GM23338 (cell line): Measurements from ENCODE around the gene EEF2K. TPM values are rescaled to one million over a fixed set of nuclear protein-coding genes. Genes with fewer than 3 reads are reported as not detected.

Experiments
- ATAC-seq: fragments of 200-7000 bp; cut with Tn5 transposase; 3 replicates; pipeline ENCODE4 v1.9.1; 2020
- DNase-seq: peaks from one replicate; pipeline ENCODE4 v3.0.0-alpha.2; 2015; ENCODE audit warnings: low spot score
- H2AFZ ChIP-seq: fragments of 200-600 bp; sonication (generic); 2 replicates; pipeline ENCODE4 v1.8.0; 2016; ENCODE audit warnings: antibody characterized with exemption, mild to moderate bottlenecking, moderate library complexity
- H3F3A ChIP-seq: fragments of 200-600 bp; sonication (generic); replicated peaks from 2 replicates; pipeline ENCODE4 v1.8.0; 2017; ENCODE audit warnings: antibody characterized with exemption, mixed run types, low read depth
- H3K27ac ChIP-seq: fragments of 200-600 bp; sonication (generic); 2 replicates; pipeline ENCODE4 v1.6.1; 2016; ENCODE audit warnings: low read depth
- H3K27me3 ChIP-seq: fragments of 200-600 bp; sonication (generic); 2 replicates; pipeline ENCODE4 v1.8.0; 2016; ENCODE audit warnings: mild to moderate bottlenecking, mixed run types, moderate library complexity; ENCODE audit not compliant: insufficient read depth
- H3K36me3 ChIP-seq: fragments of 200-600 bp; sonication (generic); 2 replicates; pipeline ENCODE4 v1.8.0; 2016; ENCODE audit warnings: mild to moderate bottlenecking; ENCODE audit not compliant: insufficient read depth
- H3K4me1 ChIP-seq: fragments of 200-600 bp; sonication (generic); 2 replicates; pipeline ENCODE4 v1.8.0; 2016; ENCODE audit warnings: mild to moderate bottlenecking, moderate library complexity; ENCODE audit not compliant: insufficient read depth
- H3K4me2 ChIP-seq: fragments of 200-600 bp; sonication (generic); 2 replicates; pipeline ENCODE4 v1.7.1; 2017; ENCODE audit warnings: mixed run types
- H3K4me3 ChIP-seq: fragments of 200-600 bp; sonication (generic); 2 replicates; pipeline ENCODE4 v1.6.1; 2016; ENCODE audit warnings: mixed run types
- H3K79me2 ChIP-seq: fragments of 200-600 bp; sonication (generic); replicated peaks from 2 replicates; pipeline ENCODE4 v1.8.0; 2017; ENCODE audit warnings: mild to moderate bottlenecking; ENCODE audit not compliant: insufficient read depth
- H3K9me2 ChIP-seq: fragments of 200-600 bp; sonication (generic); 2 replicates; pipeline ENCODE4 v1.8.0; 2017; ENCODE audit not compliant: insufficient read depth
- H4K20me1 ChIP-seq: fragments of 200-600 bp; sonication (generic); replicated peaks from 2 replicates; pipeline ENCODE4 v1.8.0; 2017; ENCODE audit warnings: mild to moderate bottlenecking; ENCODE audit not compliant: insufficient read depth
- H3K27ac Mint-ChIP-seq: 2 replicates; pipeline ENCODE4 v1.8.0; 2020; ENCODE audit warnings: inconsistent platforms, mild to moderate bottlenecking, moderate library complexity, mixed read lengths
- H3K27me3 Mint-ChIP-seq: 3 replicates; pipeline ENCODE4 v1.8.0; 2022; ENCODE audit warnings: low read depth, mild to moderate bottlenecking, moderate library complexity, mixed read lengths, inconsistent platforms; ENCODE audit not compliant: insufficient read depth, poor library complexity
- H3K36me3 Mint-ChIP-seq: 3 replicates; pipeline ENCODE4 v1.8.0; 2021; ENCODE audit warnings: low read depth, mild to moderate bottlenecking, inconsistent platforms, moderate library complexity, mixed read lengths
- H3K4me1 Mint-ChIP-seq: 3 replicates; pipeline ENCODE4 v1.8.0; 2020; ENCODE audit warnings: mild to moderate bottlenecking, inconsistent platforms, mixed read lengths
- H3K4me3 Mint-ChIP-seq: 3 replicates; pipeline ENCODE4 v1.8.0; 2021; ENCODE audit warnings: moderate library complexity, mild to moderate bottlenecking, inconsistent platforms, mixed read lengths
- H3K9me3 Mint-ChIP-seq: 3 replicates; pipeline ENCODE4 v1.8.0; 2020; ENCODE audit warnings: moderate library complexity, mild to moderate bottlenecking, inconsistent platforms, mixed read lengths
- CREB1 ChIP-seq: fragments of 250-450 bp; sonication (Bioruptor Pico); IDR thresholded peaks from 2 replicates; pipeline ENCODE4 v1.5.0; 2020; ENCODE audit warnings: low read depth, mild to moderate bottlenecking, moderate library complexity
- CTCF ChIP-seq, 2 experiments: fragments of 200-600 bp in 1 of 2; sonication (generic) in 1 of 2; conservative IDR thresholded peaks; 2 replicates each; pipeline versions ENCODE4 v1.5.1 to v1.6.1; 2016 to 2017; ENCODE audit warnings: antibody characterized with exemption in 2 of 2, low read depth in 2 of 2, mild to moderate bottlenecking in 2 of 2, moderate library complexity in 1 of 2
- ETS1 ChIP-seq: IDR thresholded peaks from 2 replicates; pipeline ENCODE4 v1.6.1; 2016; ENCODE audit warnings: antibody characterized with exemption
- EZH2 ChIP-seq: fragments of 200-600 bp; sonication (generic); IDR thresholded peaks from one replicate; pipeline ENCODE4 v1.8.0; 2017; ENCODE audit warnings: antibody characterized with exemption, mild to moderate bottlenecking, low read depth; ENCODE audit not compliant: unreplicated experiment
- EZH2phosphoT487 ChIP-seq: fragments of 200-600 bp; sonication (generic); IDR thresholded peaks from one replicate; pipeline ENCODE4 v1.8.1; 2018; ENCODE audit warnings: antibody characterized with exemption; ENCODE audit not compliant: unreplicated experiment
- JUNB ChIP-seq: IDR thresholded peaks from one replicate; pipeline ENCODE4 v1.6.1; 2016; ENCODE audit warnings: antibody characterized with exemption; ENCODE audit not compliant: unreplicated experiment
- NANOG ChIP-seq: IDR thresholded peaks from 2 replicates; pipeline ENCODE4 v1.6.1; 2016; ENCODE audit warnings: antibody characterized with exemption, borderline replicate concordance
- POLR2AphosphoS5 ChIP-seq: IDR thresholded peaks from 2 replicates; pipeline ENCODE4 v1.6.1; 2016; ENCODE audit warnings: antibody characterized with exemption, low read depth
- REST ChIP-seq: IDR thresholded peaks from one replicate; pipeline ENCODE4 v1.6.1; 2018; ENCODE audit warnings: antibody characterized with exemption; ENCODE audit not compliant: unreplicated experiment
- STAT1 ChIP-seq: IDR thresholded peaks from one replicate; pipeline ENCODE4 v1.6.1; 2016; ENCODE audit warnings: antibody characterized with exemption; ENCODE audit not compliant: unreplicated experiment
- ZNF114 ChIP-seq: fragments of 250-450 bp; sonication (Bioruptor Pico); IDR thresholded peaks from 2 replicates; pipeline ENCODE4 v1.5.0; 2020; ENCODE audit warnings: mild to moderate bottlenecking, moderate library complexity
- ZNF331 ChIP-seq: fragments of 250-450 bp; sonication (Bioruptor Pico); IDR thresholded peaks from 2 replicates; pipeline ENCODE4 v1.5.0; 2020; ENCODE audit warnings: low read depth, mild to moderate bottlenecking, moderate library complexity
- ZNF462 ChIP-seq: fragments of 250-450 bp; sonication (Bioruptor Pico); IDR thresholded peaks from 2 replicates; pipeline ENCODE4 v1.5.0; 2020; ENCODE audit warnings: mild to moderate bottlenecking, moderate library complexity
- polyA plus RNA-seq: library from polyadenylated mRNA; unstranded; fragments of >200 nt; fragmentation: Nextera tagmentation; extraction: Ambion mirVana; gene quantifications from 2 replicates; pipeline ENCODE4 v1.2.1, GENCODE V29; 2016
- total RNA-seq: library from RNA; depleted of rRNA; stranded (reverse); fragments of >200 nt; shearing (Covaris generic); gene quantifications from 2 replicates; pipeline ENCODE4 v1.2.3, GENCODE V29; 2014

Gene EEF2K
- total and polyA plus RNA-seq, 2 experiments from 2014 or later: 5.4 to 23.9 TPM

GRCh38 chr16:22165508-22166285 is 40.4 kb upstream of the EEF2K start:
- Histone ChIP-seq H3K4me2 (no peak overlapping the region), H3K36me3 (no peaks in the 10 kb centered on the region), H3K4me3 (no peak overlapping the region), H3K27ac (no peak overlapping the region), H3K4me1 (no peaks in the 10 kb centered on the region; the same call in none of the 2 replicates), H3K27me3 (peaks cover 26% of the 10 kb centered on the region), H3K9me2 (peaks cover 7% of the 10 kb centered on the region; the same call in 1 of the 2 replicates), H3K79me2 (no peaks in the 10 kb centered on the region), H2AFZ (no peak overlapping the region), H4K20me1 (no peaks in the 10 kb centered on the region), H3F3A (0 out of 2 replicates have a peak, but pooled peaks cover 6% of the 10 kb centered on the region)
- Mint-ChIP-seq H3K27ac (no peak overlapping the region), H3K4me1 (no peaks in the 10 kb centered on the region), H3K9me3 (no peaks in the 10 kb centered on the region; the same call in 2 of the 3 replicates), H3K27me3 (peaks cover 5% of the 10 kb centered on the region), H3K36me3 (peaks cover 4% of the 10 kb centered on the region; the same call in 2 of the 3 replicates), H3K4me3 (no peak overlapping the region)
- TF ChIP-seq REST: no peak
- TF ChIP-seq NANOG: no peak
- TF ChIP-seq CREB1 (CRISPR knock-in tag): no peak
- TF ChIP-seq JUNB: no peak
- TF ChIP-seq ZNF114 (CRISPR knock-in tag): no peak
- TF ChIP-seq STAT1: no peak
- no peak for TF ChIP-seq ZNF462
- TF ChIP-seq EZH2: no peak
- no peak for TF ChIP-seq POLR2AphosphoS5
- TF ChIP-seq ZNF331 (CRISPR knock-in tag): no peak
- TF ChIP-seq EZH2phosphoT487: no peak
- no peak for TF ChIP-seq ETS1
- TF ChIP-seq CTCF (conservative IDR thresholded peaks at IDR 0.05; ENCODE audit: low read depth in 2 of 2): no peak
- no peak for DNase-seq
- ATAC-seq: no peak
